SH-SY5Y (cell line): ENCODE data around the gene FREM1.

Experiments used
- GATA2 ChIP-seq: IDR thresholded peaks from 2 replicates; pipeline ENCODE4 v1.6.1; 2011; ENCODE audit warnings: mild to moderate bottlenecking, low read depth, low read length
- GATA3 ChIP-seq: IDR thresholded peaks from 2 replicates; pipeline ENCODE4 v1.6.1; 2011; ENCODE audit warnings: low read depth, mild to moderate bottlenecking, low read length, moderate library complexity

DNA sequence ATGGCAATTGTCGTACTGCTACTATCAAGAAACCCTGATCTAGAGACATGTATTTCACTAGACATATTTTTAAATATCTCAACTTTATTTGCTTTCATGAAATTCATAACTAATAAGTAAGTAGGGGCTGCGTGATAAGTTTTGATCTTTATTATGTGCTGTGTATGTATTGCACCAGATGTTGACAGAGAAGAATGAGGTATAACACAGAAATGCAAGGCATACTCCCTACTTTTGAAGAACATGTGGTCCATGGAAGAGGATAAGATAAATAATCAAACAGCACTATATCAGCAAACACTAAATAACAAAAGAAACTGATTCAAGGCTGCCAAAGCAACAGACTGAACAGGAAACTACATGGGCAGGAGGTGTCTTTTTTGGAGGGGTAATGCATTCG lies 60.9 kb downstream of the FREM1 start:
- no peak for TF ChIP-seq GATA2
- no peak for TF ChIP-seq GATA3
